Endothelial cell of umbilical vein (primary cell): Measurements from ENCODE around the gene EIF4E. TPM values are rescaled to one million over a fixed set of nuclear protein-coding genes. Genes with fewer than 3 reads are reported as not detected.
"Not testable (repeated sequence)": the region's sequence is repeated elsewhere in the genome, so short reads cannot be mapped to it uniquely, and the experiment has no call there.

Experiments
- BruUV-seq: library from RNA; stranded (reverse); fragments of 400-500 nt; replicated peaks from 2 replicates; lab custom pipeline; 2021; lab: Mats Ljungman, UMichigan
- CTCF ChIA-PET: fragments of 300-600, 350-600 bp; sonication (Branson Sonifier 250); formaldehyde crosslinking; loops from one replicate; lab custom pipeline; 2021; ENCODE audit warnings: antibody characterized with exemption, inconsistent platforms; lab: Charles Lee
- POLR2A ChIA-PET: fragments of 300-600, 350-600 bp; sonication (Branson Sonifier 250); formaldehyde crosslinking; loops from one replicate; lab custom pipeline; 2021; ENCODE audit warnings: antibody characterized with exemption, inconsistent platforms; lab: Charles Lee
- DNase-seq: peaks from one replicate; pipeline ENCODE4 v3.0.0-alpha.2; 2011; ENCODE audit warnings: low read depth, low spot score
- FAIRE-seq: peaks from 2 replicates; lab custom pipeline; 2011; peaks lifted over from hg19 to GRCh38; lab: Jason Lieb, UNC
- H2AFZ ChIP-seq: 2 replicates; pipeline ENCODE4 v1.6.0; 2012; ENCODE audit warnings: low read depth, low read length, control low read depth, inconsistent platforms
- H3K27ac ChIP-seq: 2 replicates; pipeline ENCODE4 v1.5.1; 2011; ENCODE audit warnings: low read depth, mild to moderate bottlenecking, control low read depth, low read length, moderate library complexity; ENCODE audit not compliant: insufficient read depth
- H3K27me3 ChIP-seq, 2 experiments: 2 replicates each; pipeline versions ENCODE4 v1.6.0 to v1.6.1; 2011; ENCODE audit warnings: low read length in 2 of 2, mixed read lengths in 1 of 2; ENCODE audit not compliant: control insufficient read depth in 2 of 2, insufficient read depth in 2 of 2
- H3K36me3 ChIP-seq, 2 experiments: 2 replicates in 1 of 2; 3 replicates in 1 of 2; pipeline ENCODE4 v1.5.1; 2011; ENCODE audit warnings: low read length in 2 of 2, mild to moderate bottlenecking in 1 of 2, moderate library complexity in 1 of 2; ENCODE audit not compliant: control insufficient read depth in 2 of 2, insufficient read depth in 2 of 2; ENCODE audit errors: extremely low read depth in 1 of 2
- H3K4me1 ChIP-seq: 3 replicates; pipeline ENCODE4 v1.5.1; 2011; ENCODE audit warnings: mild to moderate bottlenecking, low read length; ENCODE audit not compliant: control insufficient read depth, insufficient read depth; ENCODE audit errors: extremely low read depth
- H3K4me2 ChIP-seq: 2 replicates; pipeline ENCODE4 v1.6.1; 2011; ENCODE audit warnings: low read length, control low read depth, mixed read lengths; ENCODE audit not compliant: insufficient read depth
- H3K4me3 ChIP-seq, 3 experiments: fragments of 200-600 bp in 1 of 3; sonication (generic), shearing (Covaris generic) in 1 of 3; replicated peaks in 1 of 3; 2 replicates each; pipeline ENCODE4 v1.5.1; 2011 to 2016; ENCODE audit warnings: control low read depth in 3 of 3, low read length in 3 of 3, mild to moderate bottlenecking in 2 of 3, inconsistent platforms in 1 of 3, low read depth in 1 of 3, moderate library complexity in 1 of 3; ENCODE audit not compliant: insufficient read depth in 1 of 3
- H3K79me2 ChIP-seq: 2 replicates; pipeline ENCODE4 v1.6.0; 2012; ENCODE audit warnings: low read length, inconsistent platforms; ENCODE audit not compliant: control insufficient read depth, insufficient read depth
- H3K9ac ChIP-seq: replicated peaks from 2 replicates; pipeline ENCODE3; 2011; ENCODE audit warnings: low read length, control low read depth; ENCODE audit not compliant: insufficient read depth; ENCODE audit errors: extremely low read depth
- H3K9me1 ChIP-seq: replicated peaks from 3 replicates; pipeline ENCODE4 v1.6.0; 2011; ENCODE audit warnings: mild to moderate bottlenecking, low read length; ENCODE audit not compliant: control insufficient read depth, insufficient read depth; ENCODE audit errors: extremely low read depth
- H3K9me3 ChIP-seq: replicated peaks from 2 replicates; pipeline ENCODE4 v1.5.1; 2012; ENCODE audit warnings: low read length, inconsistent platforms; ENCODE audit not compliant: control insufficient read depth, insufficient read depth
- H4K20me1 ChIP-seq: replicated peaks from 2 replicates; pipeline ENCODE3; 2011; ENCODE audit warnings: mild to moderate bottlenecking, low read length; ENCODE audit not compliant: control insufficient read depth, insufficient read depth; ENCODE audit errors: extremely low read depth
- EZH2 ChIP-seq: IDR thresholded peaks from 2 replicates; pipeline ENCODE4 v1.6.1; 2012; ENCODE audit warnings: borderline replicate concordance, low read depth, mild to moderate bottlenecking, moderate library complexity, low read length, inconsistent platforms; ENCODE audit not compliant: severe bottlenecking
- FOS ChIP-seq: IDR thresholded peaks from 2 replicates; pipeline ENCODE4 v1.6.1; 2011; ENCODE audit warnings: mild to moderate bottlenecking, low read length, moderate library complexity, borderline replicate concordance; ENCODE audit not compliant: insufficient read depth
- GATA2 ChIP-seq: IDR thresholded peaks from 2 replicates; pipeline ENCODE4 v1.7.0; 2011; ENCODE audit warnings: low read depth, mild to moderate bottlenecking, moderate library complexity, mixed read lengths, low read length; ENCODE audit not compliant: insufficient read length, insufficient read depth
- JUN ChIP-seq: IDR thresholded peaks from 2 replicates; pipeline ENCODE4 v1.6.1; 2011; ENCODE audit warnings: borderline replicate concordance, low read depth; ENCODE audit not compliant: insufficient read length, insufficient read depth
- MYC ChIP-seq: IDR thresholded peaks from one replicate; pipeline ENCODE4 v1.6.1; 2011; ENCODE audit warnings: mild to moderate bottlenecking, low read depth, low read length
- POLR2A ChIP-seq: IDR thresholded peaks from 2 replicates; pipeline ENCODE4 v1.6.1; 2012; ENCODE audit warnings: low read depth, mild to moderate bottlenecking, control low read depth, low read length
- POLR2AphosphoS5 ChIP-seq: IDR thresholded peaks from 2 replicates; pipeline ENCODE4 v1.6.1; 2012; ENCODE audit warnings: low read depth, mild to moderate bottlenecking, control low read depth, low read length, moderate library complexity; ENCODE audit not compliant: insufficient read depth
- dilution Hi-C: fragments of 300-500 bp; cut with MboI; formaldehyde crosslinking; loops from one replicate; pipeline ENCODE4 v1.15.0; 2019; ENCODE audit warnings: low sequenced_read_pairs; ENCODE audit not compliant: extremely low pct_ligation_motif_present
- intact Hi-C: fragments of 100-400 bp; cut with micrococcal nuclease; formaldehyde crosslinking; loops from one replicate; pipeline ENCODE4 v1.10.0; 2022
- polyA plus RNA-seq, 4 experiments: library from polyadenylated mRNA; depleted of rRNA in 3 of 4; stranded (reverse) in 3 of 4; unstranded in 1 of 4; fragments of >200 nt; gene quantifications; 2 replicates each; pipeline versions ENCODE4 v1.2.1 to v1.2.3, GENCODE V29; 2011 to 2012; ENCODE audit warnings: missing spikeins in 1 of 4
- total RNA-seq: library from RNA; stranded (reverse); gene quantifications from 2 replicates; pipeline ENCODE4 v1.2.3, GENCODE V29; 2021
- TF ChIP-seq, protein P1 (sequence below), 2 donors: IDR thresholded peaks; 1 replicate in 1 of 2; 2 replicates in 1 of 2; pipeline ENCODE4 v1.5.1; 2011; ENCODE audit warnings: low read length in 2 of 2, mild to moderate bottlenecking in 2 of 2, moderate library complexity in 2 of 2, control low read depth in 1 of 2, inconsistent platforms in 1 of 2, low read depth in 1 of 2; ENCODE audit not compliant: insufficient read depth in 1 of 2; ENCODE audit errors: extremely low read depth in 1 of 2
- TF ChIP-seq, protein P2 (sequence below): IDR thresholded peaks from 2 replicates; pipeline ENCODE4 v1.6.1; 2011; ENCODE audit not compliant: insufficient read depth, insufficient read length

EIF4E gene
- total and polyA plus RNA-seq, 2 donors (not counting 3 experiments of a cell fraction or from before 2014, with no cell fraction given) = 40.3 to 107 TPM

- no peaks in the 10 kb centered on the region for H3K27me3 ChIP-seq
- TF ChIP-seq EZH2 (no peak), GATA2 (no peak), POLR2AphosphoS5 (peak; percentile 65), JUN (no peak), POLR2A (no peak), MYC (peak; percentile 73), FOS (no peak)
- TF ChIP-seq, protein P1, sequence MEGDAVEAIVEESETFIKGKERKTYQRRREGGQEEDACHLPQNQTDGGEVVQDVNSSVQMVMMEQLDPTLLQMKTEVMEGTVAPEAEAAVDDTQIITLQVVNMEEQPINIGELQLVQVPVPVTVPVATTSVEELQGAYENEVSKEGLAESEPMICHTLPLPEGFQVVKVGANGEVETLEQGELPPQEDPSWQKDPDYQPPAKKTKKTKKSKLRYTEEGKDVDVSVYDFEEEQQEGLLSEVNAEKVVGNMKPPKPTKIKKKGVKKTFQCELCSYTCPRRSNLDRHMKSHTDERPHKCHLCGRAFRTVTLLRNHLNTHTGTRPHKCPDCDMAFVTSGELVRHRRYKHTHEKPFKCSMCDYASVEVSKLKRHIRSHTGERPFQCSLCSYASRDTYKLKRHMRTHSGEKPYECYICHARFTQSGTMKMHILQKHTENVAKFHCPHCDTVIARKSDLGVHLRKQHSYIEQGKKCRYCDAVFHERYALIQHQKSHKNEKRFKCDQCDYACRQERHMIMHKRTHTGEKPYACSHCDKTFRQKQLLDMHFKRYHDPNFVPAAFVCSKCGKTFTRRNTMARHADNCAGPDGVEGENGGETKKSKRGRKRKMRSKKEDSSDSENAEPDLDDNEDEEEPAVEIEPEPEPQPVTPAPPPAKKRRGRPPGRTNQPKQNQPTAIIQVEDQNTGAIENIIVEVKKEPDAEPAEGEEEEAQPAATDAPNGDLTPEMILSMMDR (IDR thresholded peaks at IDR 0.05; ENCODE audit: extremely low read depth in 1 of 2, insufficient read depth in 1 of 2, low read depth in 1 of 2, low read length in 2 of 2) = no peak
- TF ChIP-seq, protein P2, sequence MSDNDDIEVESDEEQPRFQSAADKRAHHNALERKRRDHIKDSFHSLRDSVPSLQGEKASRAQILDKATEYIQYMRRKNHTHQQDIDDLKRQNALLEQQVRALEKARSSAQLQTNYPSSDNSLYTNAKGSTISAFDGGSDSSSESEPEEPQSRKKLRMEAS = peak; percentile 36
- intact Hi-C loops = loop anchor here (2.0 to 10.0 kb wide), 8 partner anchors 37 to 666 kb away; partner anchors contain the start of genes METAP1, RAP1GDS1 and TRMT10A
- POLR2A ChIA-PET = interaction anchor here (0.5 to 1.7 kb wide), 4 partner anchors 18 to 239 kb away, joined by 3 to 7 read pairs (median 4); partner anchors contain the start of gene ADH5
- DNase-seq (peak; percentile 82), FAIRE-seq (peak; percentile 80)
- peaks cover 2 to 8% of the 10 kb centered on the region in 2 experiments for H3K36me3 ChIP-seq
- dilution Hi-C loops = no loop called here
- peak overlapping the region; percentile 95 for H3K9ac ChIP-seq
- peak overlapping the region; percentile 91 to 95 (median 91) for H3K4me3 ChIP-seq
- peaks cover 57% of the 10 kb centered on the region for H3K79me2 ChIP-seq
- peak overlapping the region; percentile 88 for H2AFZ ChIP-seq
- peak overlapping the region; percentile 97 for H3K4me2 ChIP-seq
- peaks cover 30% of the 10 kb centered on the region for H3K4me1 ChIP-seq
- CTCF ChIA-PET = interaction anchor here (0.9 to 3.8 kb wide), 11 partner anchors 8 to 815 kb away, joined by 3 to 23 read pairs (median 6); partner anchors contain the start of gene METAP1
- no TSS peak for BruUV-seq
- H3K9me1 ChIP-seq = no peaks in the 10 kb centered on the region
- peak overlapping the region; percentile 85 for H3K27ac ChIP-seq
- H3K9me3 ChIP-seq = no peaks in the 10 kb centered on the region
- peaks cover 3% of the 10 kb centered on the region for H4K20me1 ChIP-seq
Observed at GRCh38 chr4:98928131-98928504, 815 bp downstream of the EIF4E start.

DNA sequence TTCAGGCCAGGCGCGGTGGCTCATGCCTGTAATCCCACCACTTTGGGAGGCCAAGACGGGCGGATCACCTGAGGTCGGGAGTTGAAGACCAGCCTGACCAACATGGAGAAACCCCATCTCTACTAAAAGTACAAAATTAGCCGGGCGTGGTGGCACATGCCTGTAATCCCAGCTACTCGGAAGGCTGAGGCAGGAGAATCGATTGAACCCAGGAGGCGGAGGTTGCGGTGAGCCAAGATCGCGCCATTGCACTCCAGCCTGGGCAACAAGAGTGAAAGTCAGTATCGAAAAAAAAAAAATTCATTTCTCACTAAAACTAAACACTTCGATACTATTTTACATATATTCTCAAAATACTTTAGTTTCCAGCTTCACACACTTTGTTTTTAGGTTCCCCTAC lies 2.7 kb downstream of the EIF4E start:
- intact Hi-C loops = loop anchor here (5.0 to 10.0 kb wide), 4 partner anchors 241 to 664 kb away; partner anchors contain the start of genes RAP1GDS1 and TRMT10A
- BruUV-seq = not testable (repeated sequence)

More for the DNA sequence above, 2.7 kb downstream of the EIF4E start:
- H3K27me3 ChIP-seq, H3K4me2 ChIP-seq, H2AFZ ChIP-seq, H4K20me1 ChIP-seq, FAIRE-seq, H3K9me3 ChIP-seq, H3K9ac ChIP-seq, POLR2A ChIA-PET, H3K9me1 ChIP-seq, dilution Hi-C loops, DNase-seq, H3K36me3 ChIP-seq, H3K4me3 ChIP-seq, H3K27ac ChIP-seq: not testable (repeated sequence)
- H3K79me2 ChIP-seq = peaks cover 75% of the 10 kb centered on the region
- CTCF ChIA-PET = interaction anchor here (1.5 to 1.7 kb wide), 2 partner anchors 16 to 458 kb away, joined by 4 to 6 read pairs; no protein-coding TSS in a partner anchor
- H3K4me1 ChIP-seq = peaks cover 20% of the 10 kb centered on the region
